Ovary (tissue), 3 donors: ENCODE results near the gene PLA2G2D.

ENCODE experiments used
- EP300 ChIP-seq: sonication (generic); formaldehyde crosslinking; IDR thresholded peaks from one replicate; pipeline ENCODE4 v1.6.1; 2017; ENCODE audit warnings: antibody characterized with exemption
- POLR2A ChIP-seq: fragments of 450-650 bp; IDR thresholded peaks from one replicate; pipeline ENCODE4 v1.6.1; 2017; ENCODE audit warnings: antibody characterized with exemption, mild to moderate bottlenecking, moderate library complexity
- TF ChIP-seq, protein P1 (sequence below), 3 donors: fragments of 450-650 bp in 2 of 3; fragments of 200-600 bp in 1 of 3; IDR thresholded peaks; one replicate each; pipeline versions ENCODE4 v1.5.1 to v1.8.0; 2016 to 2022; ENCODE audit warnings: antibody characterized with exemption in 3 of 3, mild to moderate bottlenecking in 1 of 3
- donor health status: DM: no; HTN: no; CAD: no.

DNA sequence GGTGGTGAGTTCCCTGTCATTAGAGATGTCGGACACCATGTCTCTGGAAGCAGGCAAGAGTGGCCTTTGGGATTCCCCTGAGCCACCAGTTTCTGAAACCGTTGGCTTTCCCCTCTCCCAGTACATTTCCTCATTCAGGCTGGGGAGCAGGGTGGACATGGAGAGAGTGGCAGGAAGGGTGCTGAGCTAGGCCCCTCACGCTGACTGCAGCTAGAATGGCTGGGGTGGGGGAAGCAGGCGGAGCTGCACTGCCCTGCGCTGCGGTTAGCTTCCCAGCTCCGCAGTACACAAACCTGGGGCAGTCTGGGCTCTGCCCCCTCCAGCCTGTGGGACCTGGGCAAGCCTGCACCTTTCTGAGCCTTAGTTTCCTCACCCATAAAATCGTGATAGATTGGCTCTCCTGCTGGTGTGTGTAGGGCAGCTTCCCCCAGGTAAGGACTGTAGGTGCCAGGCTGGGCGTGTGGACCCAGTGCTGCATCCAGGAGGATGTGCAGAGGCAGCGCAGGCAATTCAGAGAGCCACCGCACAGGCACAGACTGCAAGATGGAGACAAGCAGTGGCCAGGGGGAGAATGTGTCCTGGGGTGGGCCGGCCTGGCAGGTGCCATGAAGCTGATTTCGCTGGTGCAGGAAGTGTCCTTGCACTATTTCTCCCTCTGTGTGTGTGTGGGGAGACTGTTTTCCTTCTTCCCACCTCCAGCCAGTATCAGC, 22.8 kb upstream of the PLA2G2D start:
- TF ChIP-seq POLR2A (no peak), EP300 (no peak)
- TF ChIP-seq, protein P1, sequence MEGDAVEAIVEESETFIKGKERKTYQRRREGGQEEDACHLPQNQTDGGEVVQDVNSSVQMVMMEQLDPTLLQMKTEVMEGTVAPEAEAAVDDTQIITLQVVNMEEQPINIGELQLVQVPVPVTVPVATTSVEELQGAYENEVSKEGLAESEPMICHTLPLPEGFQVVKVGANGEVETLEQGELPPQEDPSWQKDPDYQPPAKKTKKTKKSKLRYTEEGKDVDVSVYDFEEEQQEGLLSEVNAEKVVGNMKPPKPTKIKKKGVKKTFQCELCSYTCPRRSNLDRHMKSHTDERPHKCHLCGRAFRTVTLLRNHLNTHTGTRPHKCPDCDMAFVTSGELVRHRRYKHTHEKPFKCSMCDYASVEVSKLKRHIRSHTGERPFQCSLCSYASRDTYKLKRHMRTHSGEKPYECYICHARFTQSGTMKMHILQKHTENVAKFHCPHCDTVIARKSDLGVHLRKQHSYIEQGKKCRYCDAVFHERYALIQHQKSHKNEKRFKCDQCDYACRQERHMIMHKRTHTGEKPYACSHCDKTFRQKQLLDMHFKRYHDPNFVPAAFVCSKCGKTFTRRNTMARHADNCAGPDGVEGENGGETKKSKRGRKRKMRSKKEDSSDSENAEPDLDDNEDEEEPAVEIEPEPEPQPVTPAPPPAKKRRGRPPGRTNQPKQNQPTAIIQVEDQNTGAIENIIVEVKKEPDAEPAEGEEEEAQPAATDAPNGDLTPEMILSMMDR (IDR thresholded peaks at IDR 0.05) = no peak
